OCI-M2 (cell line): ENCODE data around the gene ZBTB39.
"Not testable (repeated sequence)": the region's sequence is repeated elsewhere in the genome, so short reads cannot be mapped to it uniquely, and the experiment has no call there.

Experiments
- DNase-seq: peaks from one replicate; lab custom pipeline; 2025; ENCODE audit not compliant: unreplicated experiment; lab: John Stamatoyannopoulos, UW

ZBTB39 gene

GRCh38 chr12:57031138-57031725 lies 24.9 kb upstream of the ZBTB39 start:
- DNase-seq = no peak

GRCh38 chr12:57029457-57029856 lies 23.1 kb upstream of the ZBTB39 start:
- no peak for DNase-seq

DNA sequence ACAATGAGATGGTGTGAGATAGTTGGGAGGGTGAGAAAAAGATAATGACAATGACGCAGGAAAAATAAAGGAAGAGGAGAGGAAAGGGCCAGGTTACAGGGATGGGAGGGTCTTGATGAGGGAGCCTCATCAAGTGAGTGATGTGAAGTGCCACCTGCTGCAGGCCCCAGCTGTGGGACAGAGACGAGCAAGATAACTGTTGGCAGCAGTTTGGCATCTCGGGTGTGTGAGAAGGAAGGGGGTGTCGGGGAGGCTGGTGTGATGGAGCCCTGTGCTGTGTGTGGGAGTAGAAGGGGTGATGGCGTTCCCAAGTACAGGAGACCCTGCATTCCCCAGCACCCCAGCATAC lies 21.4 kb upstream of the ZBTB39 start:
- no peak for DNase-seq

DNA sequence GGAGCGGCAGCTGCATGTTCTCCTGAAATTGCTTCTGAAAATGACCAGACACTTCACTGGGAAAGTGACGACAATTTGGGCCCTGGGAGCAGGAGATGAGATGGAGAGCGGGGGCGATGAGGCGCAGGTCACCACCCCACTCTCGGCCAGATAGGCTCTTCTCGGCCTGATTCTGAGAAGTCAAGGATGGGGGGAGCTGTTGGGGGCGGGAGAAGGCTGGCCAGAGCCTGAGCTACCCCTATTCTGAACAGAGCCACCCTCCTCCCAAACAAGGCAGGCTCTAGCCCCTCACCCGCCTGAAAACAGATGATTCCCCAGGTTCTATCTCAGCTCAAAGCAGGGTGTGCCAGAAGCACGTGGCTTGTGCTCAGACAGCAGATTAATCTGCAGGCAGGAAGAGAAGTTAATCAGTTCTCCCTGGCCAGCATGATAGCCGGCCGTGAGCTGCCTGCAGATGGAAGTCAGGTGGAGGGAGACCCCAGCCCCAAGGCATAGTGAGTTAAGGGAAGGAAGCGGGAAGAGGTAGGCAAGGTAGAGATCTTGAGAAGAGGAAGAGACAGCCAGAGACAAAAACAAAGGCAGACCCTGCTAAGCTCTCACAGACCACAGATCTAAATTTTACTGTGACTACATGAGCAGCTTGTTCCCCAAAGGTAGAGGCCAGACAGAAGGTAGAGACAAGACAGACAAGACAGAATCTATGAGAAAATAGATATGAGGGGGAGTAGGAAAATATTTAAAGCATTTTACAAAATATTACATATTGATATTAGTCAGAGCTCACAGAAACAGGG lies 20.9 kb upstream of the ZBTB39 start:
- DNase-seq = no peak

- no peak for DNase-seq
Observed at GRCh38 chr12:57025196-57025595, 18.9 kb upstream of the ZBTB39 start.

- DNase-seq = not testable (repeated sequence)
Observed at GRCh38 chr12:57022324-57022723, 16.0 kb upstream of the ZBTB39 start.

GRCh38 chr12:57019983-57020719 lies 13.8 kb upstream of the ZBTB39 start:
- DNase-seq = no peak

GRCh38 chr12:57018906-57019305 lies 12.6 kb upstream of the ZBTB39 start:
- DNase-seq = no peak

DNA sequence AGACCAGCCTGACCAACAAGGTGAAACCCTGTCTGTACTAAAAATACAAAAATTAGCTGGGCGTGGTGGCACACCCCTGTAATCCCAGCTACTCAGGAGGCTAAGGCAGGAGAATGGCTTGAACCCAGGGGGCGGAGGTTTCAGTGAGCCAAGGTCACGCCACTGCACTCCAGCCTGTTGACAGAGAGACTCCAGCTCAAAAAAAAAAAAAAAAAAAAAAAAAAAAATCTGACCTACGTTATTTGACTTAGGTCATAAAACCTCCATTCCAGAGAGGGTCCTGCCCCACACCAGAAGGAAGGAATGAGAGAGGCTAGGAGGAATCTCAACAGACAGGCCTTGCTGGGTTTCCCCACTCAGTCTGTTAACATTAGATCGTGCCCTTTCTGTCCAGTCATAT lies 12.0 kb upstream of the ZBTB39 start:
- DNase-seq = not testable (repeated sequence)

DNA sequence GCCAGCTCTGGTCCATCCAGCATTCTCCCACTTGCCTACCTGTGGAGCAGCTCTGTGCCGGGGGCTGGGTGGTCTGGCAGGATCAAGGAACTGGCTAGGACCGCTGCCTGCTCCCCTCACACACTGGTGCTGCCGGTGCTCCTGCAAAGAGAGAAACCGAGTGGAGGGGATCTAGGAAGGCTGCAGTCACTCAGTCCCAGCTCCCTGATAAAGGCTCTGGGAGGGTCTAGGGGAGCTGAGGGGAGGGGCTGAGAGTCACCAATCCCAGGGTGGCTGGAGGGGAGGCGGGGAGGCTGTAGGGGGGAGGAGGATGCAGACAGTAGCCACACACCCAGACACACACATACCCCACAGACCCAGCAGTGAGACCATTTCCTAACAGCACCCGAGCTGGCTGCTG lies 10.0 kb upstream of the ZBTB39 start, which contains the start of gene TAC3:
TSS of gene TAC3 (minus strand) at position 182 of the 400 bp plus-strand sequence. CDS start 732 bp downstream, outside the sequence.
- DNase-seq = no peak

DNA sequence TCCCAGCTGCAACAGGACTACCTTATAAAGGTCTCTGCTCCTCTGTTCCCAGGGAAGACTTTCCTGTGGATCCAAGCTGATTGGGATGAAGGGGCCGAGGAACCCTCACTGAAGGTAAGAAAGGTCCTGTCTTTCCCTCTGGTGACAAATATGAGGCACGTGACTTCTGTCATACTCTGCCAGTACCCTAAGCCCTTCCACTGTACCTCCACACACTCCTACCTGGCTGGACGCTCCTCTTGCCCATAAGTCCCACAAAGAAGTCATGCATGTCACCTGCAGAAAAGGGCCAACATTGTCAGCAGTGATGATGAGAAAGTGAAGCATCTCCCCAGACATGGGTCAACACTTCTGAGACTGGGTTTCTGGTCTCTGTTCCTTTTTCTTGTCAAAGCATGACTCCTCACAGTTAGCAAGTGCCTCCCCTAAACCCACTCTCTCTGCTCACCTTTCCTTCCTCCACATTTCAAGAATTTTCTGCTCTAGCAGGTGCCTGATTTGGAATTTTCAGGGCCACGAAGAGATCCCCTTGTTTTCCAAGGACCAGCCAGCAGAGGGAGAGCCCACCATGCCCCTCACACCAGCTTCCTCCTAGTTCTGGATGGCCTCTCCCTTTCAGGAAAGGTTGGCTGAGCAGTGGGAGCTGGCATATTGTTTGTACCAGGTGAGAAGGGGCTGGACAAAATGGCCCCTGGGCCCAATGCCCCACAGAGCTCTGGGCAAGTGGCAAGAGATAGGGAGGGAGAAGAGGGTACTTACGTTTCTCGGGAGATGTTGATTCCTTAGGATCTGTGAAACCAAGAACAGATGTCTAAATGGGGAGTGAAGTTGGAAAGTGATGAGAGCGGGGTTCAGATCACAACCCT lies 6.5 kb upstream of the ZBTB39 start:
- DNase-seq = no peak

DNA sequence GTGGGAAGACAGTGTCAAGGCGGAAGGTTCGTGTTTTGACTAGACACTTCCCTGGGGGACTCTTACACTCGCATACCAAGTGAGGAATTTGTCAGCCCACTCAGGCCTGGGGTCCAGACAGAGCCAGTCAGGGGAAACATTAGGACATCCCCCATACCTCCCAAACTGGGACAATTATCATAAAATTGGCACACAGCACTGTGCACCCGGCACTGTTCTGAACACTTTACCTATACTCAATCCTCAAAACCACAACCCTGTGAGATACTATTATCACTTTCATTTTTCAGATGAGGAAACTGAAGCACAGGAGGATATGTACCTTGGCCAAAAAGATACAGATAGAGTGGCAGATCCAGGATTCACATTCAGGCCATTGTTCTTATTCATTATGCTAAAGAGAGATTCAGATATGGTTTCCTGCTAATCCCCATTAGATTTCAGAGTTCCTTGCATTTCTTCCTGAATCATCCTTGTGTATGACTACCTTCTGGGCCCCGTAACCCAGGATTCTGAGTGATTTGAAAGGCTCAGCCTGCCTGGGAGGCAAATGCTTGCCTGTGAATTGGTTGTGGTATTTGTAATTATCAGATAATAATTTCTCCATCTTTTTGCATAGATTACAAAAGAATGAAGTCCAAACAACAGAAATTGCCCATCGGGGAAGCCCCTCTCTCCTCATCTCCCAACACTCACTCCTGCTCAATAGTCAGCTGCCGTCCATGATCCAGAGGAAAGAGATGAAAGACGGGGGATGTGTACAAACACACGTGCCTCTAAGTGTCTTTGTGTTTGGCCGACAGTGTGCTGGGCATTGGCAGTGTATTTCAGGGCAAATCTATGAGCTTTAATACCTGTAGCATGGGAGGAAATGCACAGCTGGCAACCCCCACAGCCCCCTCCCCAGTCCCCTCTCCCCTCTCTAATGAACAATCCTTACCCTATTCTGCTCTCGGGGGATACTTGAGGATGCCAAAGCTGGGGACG lies 5.4 kb upstream of the ZBTB39 start:
- DNase-seq = no peak

- no peak for DNase-seq
Observed at GRCh38 chr12:57010627-57011247, 4.4 kb upstream of the ZBTB39 start.

- DNase-seq = no peak
Observed at GRCh38 chr12:57009949-57010626, 3.7 kb upstream of the ZBTB39 start.

DNA sequence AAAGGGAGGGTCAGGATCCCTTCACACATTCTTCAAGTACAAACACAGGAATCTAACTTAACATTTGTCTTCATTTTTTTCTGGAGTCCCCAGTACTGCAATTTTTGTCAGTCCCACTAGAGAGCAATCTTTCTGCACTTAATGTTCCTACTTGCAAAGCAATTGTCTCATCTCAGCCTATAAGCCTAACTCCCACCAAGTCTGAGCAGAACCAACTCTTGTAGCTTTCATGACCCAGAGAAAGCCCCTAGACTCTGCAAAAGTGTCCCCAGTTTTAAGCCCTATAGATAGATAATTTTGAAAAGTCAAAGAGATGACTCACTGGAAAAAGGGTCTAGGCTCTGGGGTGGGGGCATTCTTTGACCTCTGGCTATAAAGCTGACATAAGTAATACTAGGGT lies 1.8 kb upstream of the ZBTB39 start:
- DNase-seq = no peak

GRCh38 chr12:57006809-57007475 lies 596 bp upstream of the ZBTB39 start:
- DNase-seq = no peak

GRCh38 chr12:57004651-57005050 lies 1.7 kb downstream of the ZBTB39 start:
- DNase-seq = no peak

GRCh38 chr12:57003395-57003794 lies 3.0 kb downstream of the ZBTB39 start:
- no peak for DNase-seq
